Measurements from ENCODE around the gene CDK3. TPM values are rescaled to one million over a fixed set of nuclear protein-coding genes. Genes with fewer than 3 reads are reported as not detected.

CDK3 gene
- polyA plus RNA-seq, 4 donors, result 7.9 to 82.3 (median 41.7) TPM

DNA sequence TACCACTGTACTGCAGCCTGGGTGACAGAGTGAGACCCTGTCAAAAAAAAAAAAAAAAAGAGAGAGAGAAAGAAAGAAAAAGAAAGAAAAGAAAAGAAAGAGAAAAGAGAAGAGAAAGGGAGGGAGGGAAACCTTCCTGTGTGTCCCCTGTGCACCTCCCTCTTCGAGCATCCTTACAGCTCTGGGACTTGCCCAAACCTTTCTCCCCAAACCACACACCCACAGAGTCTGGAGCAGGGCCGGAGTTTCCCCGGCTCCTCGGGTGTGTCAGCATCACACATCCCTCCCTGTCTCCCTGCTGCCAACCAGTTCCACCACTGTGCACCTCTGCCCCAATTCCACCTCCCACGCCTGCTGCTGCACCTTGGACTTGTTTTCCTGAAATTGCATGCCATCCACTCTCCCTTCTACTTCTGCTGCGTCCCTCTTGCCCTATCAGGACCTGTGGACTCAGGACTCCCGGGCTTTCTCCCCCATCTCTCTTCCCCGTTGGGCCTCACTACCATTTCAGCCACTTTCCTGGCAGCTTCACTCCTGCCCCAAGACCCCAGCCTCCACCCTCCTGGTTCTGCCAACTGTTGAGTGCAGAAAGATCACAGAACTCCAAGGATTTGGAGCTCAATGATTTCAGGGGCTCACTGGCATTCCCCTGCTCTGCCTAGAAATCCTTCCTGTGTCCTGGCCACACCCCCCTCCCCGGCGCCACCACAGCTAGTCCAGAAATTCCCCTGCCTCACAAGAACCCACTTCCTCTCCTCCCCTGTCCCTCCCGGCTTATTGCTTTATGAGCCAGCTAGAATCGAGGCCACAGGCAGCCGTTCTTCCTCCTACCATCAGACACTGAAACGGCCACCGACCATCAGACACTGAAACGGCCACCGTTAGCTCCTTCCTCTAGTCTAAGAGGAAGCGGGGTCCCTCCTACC lies 3.7 kb upstream of the CDK3 start:
- H3K36me3 ChIP-seq (ENCODE audit: control insufficient read depth in 3 of 3, insufficient read depth in 2 of 3, low read depth in 1 of 3, low read length in 3 of 3), result peaks cover 0 to 68% (median 0%) of the 10 kb centered on the region in 3 donors
- peaks cover 10 to 59% (median 14%) of the 10 kb centered on the region in 3 donors for H3K4me1 ChIP-seq (ENCODE audit: control insufficient read depth in 3 of 3, insufficient read depth in 2 of 3, low read depth in 1 of 3, low read length in 2 of 3)
- 7 to 21% (median 12%) methylated on average over 17 to 18 of the region's 18 CpGs for WGBS, 3 donors
- H3K27ac ChIP-seq (ENCODE audit: low read depth in 1 of 3, low read length in 2 of 3), result peak overlapping the region; percentile 89 to 90 (median 89)
- FAIRE-seq (no peak), DNase-seq (peak; percentile 91 to 96)
- H3K9me3 ChIP-seq (ENCODE audit: control insufficient read depth in 2 of 2, insufficient read depth in 1 of 2, low read depth in 1 of 2, low read length in 1 of 2), result no peaks in the 10 kb centered on the region
- H3K4me3 ChIP-seq (ENCODE audit: low read depth in 1 of 3, low read length in 3 of 3), result no peak overlapping the region
- H3K27me3 ChIP-seq (ENCODE audit: control insufficient read depth in 3 of 3, insufficient read depth in 3 of 3, low read length in 3 of 3), result no peaks in the 10 kb centered on the region

DNA sequence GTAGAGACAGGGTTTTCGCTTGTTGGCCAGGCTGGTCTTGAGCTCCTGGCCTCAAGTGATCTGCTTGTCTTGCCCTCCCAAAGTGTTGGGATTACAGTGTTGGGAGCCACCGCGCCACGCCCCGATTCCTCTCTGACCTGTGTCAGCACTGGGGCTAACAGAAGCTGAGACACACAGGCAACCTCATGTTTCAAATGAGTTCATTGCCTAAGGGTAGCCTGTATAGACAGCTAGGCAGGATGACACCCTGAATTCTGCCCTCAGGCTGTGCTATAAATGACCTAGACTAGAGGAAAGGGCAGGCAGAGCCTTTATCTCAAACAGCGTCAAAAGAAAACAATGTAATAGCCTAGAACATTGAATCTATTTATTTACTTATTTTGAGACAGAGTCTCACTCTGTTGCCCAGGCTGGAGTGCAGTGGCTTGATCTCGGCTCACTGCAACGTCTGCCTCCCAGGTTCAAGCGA lies 2.3 kb upstream of the CDK3 start:
- peaks cover 10 to 67% (median 14%) of the 10 kb centered on the region in 3 donors for H3K4me1 ChIP-seq (ENCODE audit: control insufficient read depth in 3 of 3, insufficient read depth in 2 of 3, low read depth in 1 of 3, low read length in 2 of 3)
- no peak for FAIRE-seq
- peak; percentile 42 to 51 for DNase-seq

DNA sequence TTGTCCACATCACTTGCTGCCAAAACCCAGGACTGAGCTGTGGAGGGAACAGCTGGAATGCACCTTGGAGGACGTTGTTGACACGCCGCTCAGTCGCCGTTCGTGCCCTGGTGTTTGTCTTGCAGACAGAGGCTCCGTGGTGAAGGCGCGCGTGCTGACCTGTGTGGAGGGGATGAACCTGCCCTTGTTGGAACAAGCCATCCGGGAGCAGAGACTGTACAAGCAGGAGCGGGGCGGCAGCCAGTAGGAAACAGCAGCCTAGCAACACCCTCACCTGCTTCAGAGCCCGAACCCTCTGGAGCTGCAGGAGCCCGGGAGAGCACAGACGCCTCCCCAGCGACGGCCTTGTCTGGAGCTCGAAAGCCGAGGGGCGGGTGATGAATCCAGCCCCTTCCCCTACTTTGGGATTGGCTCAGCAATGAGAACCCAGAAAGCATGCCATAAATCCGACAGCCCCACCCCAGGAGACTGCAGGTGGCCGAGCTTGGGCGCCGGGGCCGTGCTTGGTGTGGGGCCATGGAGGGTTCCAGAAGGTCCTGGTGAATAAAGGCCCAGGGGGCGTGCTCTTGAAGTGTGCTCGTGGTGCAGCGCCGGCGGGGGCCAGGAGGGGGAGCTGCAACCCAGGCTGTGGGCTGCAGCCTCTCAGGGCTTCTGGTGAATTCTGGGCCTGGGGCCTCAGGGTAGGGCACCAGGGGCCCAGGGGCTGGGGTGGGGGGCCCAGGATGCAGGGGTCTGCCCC lies 470 bp upstream of the CDK3 start:
- H3K27me3 ChIP-seq (ENCODE audit: control insufficient read depth in 3 of 3, insufficient read depth in 3 of 3, low read length in 3 of 3), result no peaks in the 10 kb centered on the region
- H3K4me3 ChIP-seq (ENCODE audit: low read depth in 1 of 3, low read length in 3 of 3), result no peak overlapping the region
- DNase-seq, result peak; percentile 39 to 65
- no peak for FAIRE-seq
- H3K27ac ChIP-seq (ENCODE audit: low read depth in 1 of 3, low read length in 2 of 3), result no peak overlapping the region
- H3K36me3 ChIP-seq (ENCODE audit: control insufficient read depth in 3 of 3, insufficient read depth in 2 of 3, low read depth in 1 of 3, low read length in 3 of 3), result peaks cover 0 to 66% (median 4%) of the 10 kb centered on the region in 3 donors
- WGBS, 3 donors, result 65 to 70% (median 68%) methylated on average over 27 to 31 of the region's 31 CpGs
- H3K9me3 ChIP-seq (ENCODE audit: control insufficient read depth in 2 of 2, insufficient read depth in 1 of 2, low read depth in 1 of 2, low read length in 1 of 2), result no peaks in the 10 kb centered on the region
- H3K4me1 ChIP-seq (ENCODE audit: control insufficient read depth in 3 of 3, insufficient read depth in 2 of 3, low read depth in 1 of 3, low read length in 2 of 3), result peaks cover 10 to 79% (median 11%) of the 10 kb centered on the region in 3 donors

More for the DNA sequence above, 2.3 kb upstream of the CDK3 start:
- Histone ChIP-seq H3K27me3 (ENCODE audit: control insufficient read depth in 3 of 3, insufficient read depth in 3 of 3, low read length in 3 of 3) (no peaks in the 10 kb centered on the region), H3K27ac (ENCODE audit: low read depth in 1 of 3, low read length in 2 of 3) (peak overlapping the region in 2 of 3 donors; percentile 89 to 90), H3K4me3 (ENCODE audit: low read depth in 1 of 3, low read length in 3 of 3) (no peak overlapping the region), H3K9me3 (ENCODE audit: control insufficient read depth in 2 of 2, insufficient read depth in 1 of 2, low read depth in 1 of 2, low read length in 1 of 2) (no peaks in the 10 kb centered on the region), H3K36me3 (ENCODE audit: control insufficient read depth in 3 of 3, insufficient read depth in 2 of 3, low read depth in 1 of 3, low read length in 3 of 3) (peaks cover 0 to 67% (median 4%) of the 10 kb centered on the region in 3 donors)
- 63 to 85% (median 73%) methylated on average over 9 of the region's 9 CpGs for WGBS, 3 donors

DNA sequence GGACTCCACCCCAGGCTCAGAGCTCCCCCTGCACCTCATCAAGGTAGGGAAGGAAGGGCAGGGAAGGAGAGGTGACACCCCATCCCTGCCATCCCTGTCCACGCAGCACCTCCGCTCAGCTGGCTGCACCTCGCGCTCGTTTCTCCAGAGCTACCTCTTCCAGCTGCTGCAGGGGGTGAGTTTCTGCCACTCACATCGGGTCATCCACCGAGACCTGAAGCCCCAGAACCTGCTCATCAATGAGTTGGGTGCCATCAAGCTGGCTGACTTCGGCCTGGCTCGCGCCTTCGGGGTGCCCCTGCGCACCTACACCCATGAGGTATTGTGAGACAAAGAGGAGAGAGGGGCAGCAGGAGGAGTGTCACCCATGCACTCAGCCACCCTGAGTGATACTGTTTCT lies 1.4 kb downstream of the CDK3 start:
- no peak for DNase-seq
- no peak for FAIRE-seq
- Histone ChIP-seq H3K4me1 (ENCODE audit: control insufficient read depth in 3 of 3, insufficient read depth in 2 of 3, low read depth in 1 of 3, low read length in 2 of 3) (peaks cover 4 to 65% (median 7%) of the 10 kb centered on the region in 3 donors), H3K4me3 (ENCODE audit: low read depth in 1 of 3, low read length in 3 of 3) (no peak overlapping the region), H3K27me3 (ENCODE audit: control insufficient read depth in 3 of 3, insufficient read depth in 3 of 3, low read length in 3 of 3) (no peaks in the 10 kb centered on the region), H3K36me3 (ENCODE audit: control insufficient read depth in 3 of 3, insufficient read depth in 2 of 3, low read depth in 1 of 3, low read length in 3 of 3) (peaks cover 0 to 77% (median 10%) of the 10 kb centered on the region in 3 donors), H3K27ac (ENCODE audit: low read depth in 1 of 3, low read length in 2 of 3) (no peak overlapping the region), H3K9me3 (ENCODE audit: control insufficient read depth in 2 of 2, insufficient read depth in 1 of 2, low read depth in 1 of 2, low read length in 1 of 2) (no peaks in the 10 kb centered on the region)
- WGBS, 3 donors, result 95 to 97% (median 95%) methylated on average over 12 of the region's 12 CpGs

DNA sequence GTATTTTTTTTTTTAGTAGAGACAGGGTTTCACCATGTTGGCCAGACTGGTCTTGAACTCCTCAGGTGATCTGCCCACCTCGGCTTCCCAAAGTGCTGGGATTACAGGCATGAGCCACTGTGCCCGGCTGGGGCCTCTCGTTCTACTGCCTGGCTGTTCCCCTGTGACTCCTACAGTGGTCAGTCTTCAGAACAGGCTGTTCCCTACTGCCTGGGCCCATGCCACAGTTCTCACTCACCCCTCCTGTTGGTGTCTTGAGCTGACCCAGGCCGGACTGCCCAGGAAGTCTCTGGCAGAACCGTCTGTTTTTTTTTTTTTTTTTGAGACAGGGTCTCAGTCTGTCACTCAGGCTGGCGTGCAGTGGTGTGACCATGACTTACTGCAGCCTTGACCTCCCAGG lies 3.3 kb downstream of the CDK3 start:
- no peak overlapping the region for H3K4me3 ChIP-seq (ENCODE audit: low read depth in 1 of 3, low read length in 3 of 3)
- H3K9me3 ChIP-seq (ENCODE audit: control insufficient read depth in 2 of 2, insufficient read depth in 1 of 2, low read depth in 1 of 2, low read length in 1 of 2), result no peaks in the 10 kb centered on the region
- no peak for FAIRE-seq
- no peak for DNase-seq
- WGBS, 3 donors, result 61 to 79% (median 73%) methylated on average over 6 of the region's 6 CpGs
- peak overlapping the region in 2 of 3 donors; percentile 46 to 56 for H3K27ac ChIP-seq (ENCODE audit: low read depth in 1 of 3, low read length in 2 of 3)
- peaks cover 0 to 93% (median 12%) of the 10 kb centered on the region in 3 donors for H3K36me3 ChIP-seq (ENCODE audit: control insufficient read depth in 3 of 3, insufficient read depth in 2 of 3, low read depth in 1 of 3, low read length in 3 of 3)
- H3K27me3 ChIP-seq (ENCODE audit: control insufficient read depth in 3 of 3, insufficient read depth in 3 of 3, low read length in 3 of 3), result no peaks in the 10 kb centered on the region
- peaks cover 0 to 48% (median 7%) of the 10 kb centered on the region in 3 donors for H3K4me1 ChIP-seq (ENCODE audit: control insufficient read depth in 3 of 3, insufficient read depth in 2 of 3, low read depth in 1 of 3, low read length in 2 of 3)

DNA sequence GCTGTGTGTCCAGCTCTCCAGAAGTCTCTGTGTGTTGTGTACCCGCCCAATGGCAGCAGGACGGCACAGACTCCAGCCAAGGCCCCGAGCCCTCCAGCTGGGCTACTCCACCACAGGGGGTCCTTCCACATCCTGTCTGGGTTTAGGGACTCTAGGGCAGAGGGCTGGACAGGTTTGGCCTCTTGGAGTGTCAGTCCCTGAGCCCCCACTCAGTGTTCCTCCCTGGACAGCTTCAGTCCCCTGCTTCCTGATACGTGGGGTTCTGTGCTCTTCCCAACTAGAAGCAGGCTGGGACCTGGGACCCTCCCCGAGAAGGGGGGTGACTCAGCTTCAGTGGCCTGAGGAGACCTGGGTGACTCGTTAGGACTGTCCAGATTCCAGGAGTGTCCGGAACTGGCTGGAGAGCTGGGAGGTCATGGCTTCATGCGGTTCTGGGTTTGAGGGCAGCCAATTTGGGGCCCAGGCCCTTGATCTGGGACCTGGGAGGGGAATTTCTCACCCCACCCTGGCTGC lies 4.2 kb downstream of the CDK3 start:
- H3K4me3 ChIP-seq (ENCODE audit: low read depth in 1 of 3, low read length in 3 of 3), result no peak overlapping the region
- peaks cover 0 to 94% (median 15%) of the 10 kb centered on the region in 3 donors for H3K36me3 ChIP-seq (ENCODE audit: control insufficient read depth in 3 of 3, insufficient read depth in 2 of 3, low read depth in 1 of 3, low read length in 3 of 3)
- H3K27me3 ChIP-seq (ENCODE audit: control insufficient read depth in 3 of 3, insufficient read depth in 3 of 3, low read length in 3 of 3), result no peaks in the 10 kb centered on the region
- H3K4me1 ChIP-seq (ENCODE audit: control insufficient read depth in 3 of 3, insufficient read depth in 2 of 3, low read depth in 1 of 3, low read length in 2 of 3), result peaks cover 0 to 40% (median 7%) of the 10 kb centered on the region in 3 donors
- H3K9me3 ChIP-seq (ENCODE audit: control insufficient read depth in 2 of 2, insufficient read depth in 1 of 2, low read depth in 1 of 2, low read length in 1 of 2), result no peaks in the 10 kb centered on the region
- DNase-seq (no peak), FAIRE-seq (no peak)
- peak overlapping the region in 1 of 3 donors; percentile 13 for H3K27ac ChIP-seq (ENCODE audit: low read depth in 1 of 3, low read length in 2 of 3)
- 77 to 91% (median 86%) methylated on average over 7 to 8 of the region's 8 CpGs for WGBS, 3 donors

DNA sequence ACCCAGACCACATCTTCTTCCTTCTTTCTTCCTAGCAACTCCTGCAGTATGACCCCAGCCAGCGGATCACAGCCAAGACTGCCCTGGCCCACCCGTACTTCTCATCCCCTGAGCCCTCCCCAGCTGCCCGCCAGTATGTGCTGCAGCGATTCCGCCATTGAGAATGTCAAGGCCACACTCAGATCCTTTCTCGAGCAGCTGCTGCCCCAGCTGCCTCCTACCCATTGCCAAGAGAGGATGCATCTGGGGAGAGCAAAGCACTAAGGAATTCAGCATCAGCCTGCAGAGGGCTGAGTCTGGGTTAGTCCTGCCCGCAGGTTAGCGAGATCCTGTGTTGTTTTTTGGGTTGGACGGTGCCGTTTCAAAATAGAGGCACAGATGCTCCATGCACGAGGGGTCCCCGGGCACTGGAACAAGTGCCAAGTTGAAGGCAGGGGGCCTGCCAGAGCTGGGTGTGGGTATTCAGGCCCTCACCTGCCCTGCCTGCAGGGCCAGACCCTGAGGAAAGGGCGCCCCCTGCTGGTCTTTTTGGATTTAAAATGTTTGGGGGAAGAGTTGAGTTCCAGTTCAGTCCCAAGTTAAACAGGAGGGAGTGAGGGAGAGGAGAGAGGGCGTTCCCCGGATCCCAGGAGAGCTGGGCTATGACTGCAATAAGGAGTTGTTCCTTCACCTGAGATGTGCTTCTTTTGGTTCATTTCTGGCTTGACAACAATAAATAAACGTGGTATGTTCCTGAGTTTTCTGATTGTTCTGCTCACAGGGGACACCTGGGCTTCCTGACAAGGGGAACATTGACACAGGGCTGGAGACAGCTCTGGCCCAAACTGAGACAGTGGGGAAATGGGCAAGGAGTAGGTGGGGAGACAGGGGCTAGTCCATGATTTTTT lies 4.9 kb downstream of the CDK3 start:
- peaks cover 0 to 33% (median 6%) of the 10 kb centered on the region in 3 donors for H3K4me1 ChIP-seq (ENCODE audit: control insufficient read depth in 3 of 3, insufficient read depth in 2 of 3, low read depth in 1 of 3, low read length in 2 of 3)
- no peak for FAIRE-seq
- no peaks in the 10 kb centered on the region for H3K9me3 ChIP-seq (ENCODE audit: control insufficient read depth in 2 of 2, insufficient read depth in 1 of 2, low read depth in 1 of 2, low read length in 1 of 2)
- 42 to 48% (median 47%) methylated on average over 16 of the region's 16 CpGs for WGBS, 3 donors
- H3K27me3 ChIP-seq (ENCODE audit: control insufficient read depth in 3 of 3, insufficient read depth in 3 of 3, low read length in 3 of 3), result no peaks in the 10 kb centered on the region
- H3K27ac ChIP-seq (ENCODE audit: low read depth in 1 of 3, low read length in 2 of 3), result no peak overlapping the region
- H3K36me3 ChIP-seq (ENCODE audit: control insufficient read depth in 3 of 3, insufficient read depth in 2 of 3, low read depth in 1 of 3, low read length in 3 of 3), result peaks cover 0 to 94% (median 17%) of the 10 kb centered on the region in 3 donors
- H3K4me3 ChIP-seq (ENCODE audit: low read depth in 1 of 3, low read length in 3 of 3), result no peak overlapping the region
- peak; percentile 80 to 82 for DNase-seq

Measured in small intestine (tissue), 7 donors.